Measurements from ENCODE around the gene KRTAP13-3. TPM values are rescaled to one million over a fixed set of nuclear protein-coding genes. Genes with fewer than 3 reads are reported as not detected.

KRTAP13-3 gene, protein sequence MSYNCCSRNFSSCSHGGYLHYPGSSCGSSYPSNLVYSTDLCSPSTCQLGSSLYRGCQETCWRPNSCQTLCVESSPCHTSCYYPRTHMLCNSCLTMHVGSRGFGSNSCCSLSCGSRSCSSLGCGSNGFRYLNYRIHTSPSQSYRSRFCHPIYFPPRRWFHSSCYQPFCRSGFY
- total RNA-seq (2021; ENCODE audit: unreplicated experiment) (not detected), Bru-seq, nascent RNA (not detected), BruChase-seq, experiment 1, labeled RNA remaining after a 2-hour chase (not detected), BruChase-seq, experiment 2, labeled RNA remaining after a 6-hour chase (not detected)
- not detected for polyA plus RNA-seq (2012; ENCODE audit: insufficient read length)
- long read RNA-seq: 0 reads

DNA sequence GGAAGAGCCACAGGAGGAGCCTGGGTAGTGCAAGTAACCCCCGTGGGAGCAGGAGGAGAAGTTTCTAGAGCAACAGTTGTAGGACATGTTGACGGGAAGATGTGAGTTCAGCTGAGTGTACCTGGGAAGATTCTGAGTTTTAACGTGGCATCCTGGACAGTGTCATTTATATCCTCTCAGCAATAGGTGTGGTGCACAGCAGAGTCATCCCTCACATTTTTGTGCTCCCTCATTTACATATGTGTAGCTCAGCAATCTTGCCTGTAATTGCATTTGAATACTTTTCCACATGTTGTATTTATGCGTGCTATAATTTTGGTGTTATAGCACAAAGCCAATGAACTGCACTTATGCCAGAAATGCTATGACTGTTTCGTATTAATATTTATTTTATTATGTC is at the start of gene KRTAP13-3:
TSS of gene KRTAP13-3 (minus strand) at position 101 of the 400 bp plus-strand sequence. CDS start at position 87, 14 bp downstream.
- no peaks in the 10 kb centered on the region for H3K36me3 ChIP-seq (ENCODE audit: control insufficient read depth, insufficient read depth, low read length)
- H3K4me3 ChIP-seq (ENCODE audit: low read depth in 2 of 2, low read length in 2 of 2): no peak within 1 kb of the TSS
- TF ChIP-seq, protein P1, sequence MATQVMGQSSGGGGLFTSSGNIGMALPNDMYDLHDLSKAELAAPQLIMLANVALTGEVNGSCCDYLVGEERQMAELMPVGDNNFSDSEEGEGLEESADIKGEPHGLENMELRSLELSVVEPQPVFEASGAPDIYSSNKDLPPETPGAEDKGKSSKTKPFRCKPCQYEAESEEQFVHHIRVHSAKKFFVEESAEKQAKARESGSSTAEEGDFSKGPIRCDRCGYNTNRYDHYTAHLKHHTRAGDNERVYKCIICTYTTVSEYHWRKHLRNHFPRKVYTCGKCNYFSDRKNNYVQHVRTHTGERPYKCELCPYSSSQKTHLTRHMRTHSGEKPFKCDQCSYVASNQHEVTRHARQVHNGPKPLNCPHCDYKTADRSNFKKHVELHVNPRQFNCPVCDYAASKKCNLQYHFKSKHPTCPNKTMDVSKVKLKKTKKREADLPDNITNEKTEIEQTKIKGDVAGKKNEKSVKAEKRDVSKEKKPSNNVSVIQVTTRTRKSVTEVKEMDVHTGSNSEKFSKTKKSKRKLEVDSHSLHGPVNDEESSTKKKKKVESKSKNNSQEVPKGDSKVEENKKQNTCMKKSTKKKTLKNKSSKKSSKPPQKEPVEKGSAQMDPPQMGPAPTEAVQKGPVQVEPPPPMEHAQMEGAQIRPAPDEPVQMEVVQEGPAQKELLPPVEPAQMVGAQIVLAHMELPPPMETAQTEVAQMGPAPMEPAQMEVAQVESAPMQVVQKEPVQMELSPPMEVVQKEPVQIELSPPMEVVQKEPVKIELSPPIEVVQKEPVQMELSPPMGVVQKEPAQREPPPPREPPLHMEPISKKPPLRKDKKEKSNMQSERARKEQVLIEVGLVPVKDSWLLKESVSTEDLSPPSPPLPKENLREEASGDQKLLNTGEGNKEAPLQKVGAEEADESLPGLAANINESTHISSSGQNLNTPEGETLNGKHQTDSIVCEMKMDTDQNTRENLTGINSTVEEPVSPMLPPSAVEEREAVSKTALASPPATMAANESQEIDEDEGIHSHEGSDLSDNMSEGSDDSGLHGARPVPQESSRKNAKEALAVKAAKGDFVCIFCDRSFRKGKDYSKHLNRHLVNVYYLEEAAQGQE (IDR thresholded peaks at IDR 0.05; ENCODE audit: insufficient read depth in 1 of 2, low read depth in 2 of 2, low read length in 1 of 2): no peak
- CTCF ChIA-PET: no interaction called here
- DNase-seq (ENCODE audit: low read depth, low spot score) (no peak), ATAC-seq (no peak)
- no TSS peak for BruUV-seq (replicated peaks)
- intact Hi-C loops (cut with micrococcal nuclease; ENCODE audit: unreplicated experiment): no loop called here
- no peaks in the 10 kb centered on the region for H3K4me1 ChIP-seq (ENCODE audit: control insufficient read depth, insufficient read depth, low read length)
- in situ Hi-C loops (cut with HindIII; ENCODE audit: low pct_unique_long_range_greater_than_20kb, low sequenced_read_pairs): no loop called here
- no peak within 1 kb of the TSS for H3K27ac ChIP-seq (ENCODE audit: low read length)
- no peaks in the 10 kb centered on the region for H3K9me3 ChIP-seq (ENCODE audit: control insufficient read depth, insufficient read depth, low read depth, low read length)
- H3K27me3 ChIP-seq (ENCODE audit: control insufficient read depth, insufficient read depth, low read length): no peaks in the 10 kb centered on the region
- POLR2A ChIA-PET: no interaction called here

DNA sequence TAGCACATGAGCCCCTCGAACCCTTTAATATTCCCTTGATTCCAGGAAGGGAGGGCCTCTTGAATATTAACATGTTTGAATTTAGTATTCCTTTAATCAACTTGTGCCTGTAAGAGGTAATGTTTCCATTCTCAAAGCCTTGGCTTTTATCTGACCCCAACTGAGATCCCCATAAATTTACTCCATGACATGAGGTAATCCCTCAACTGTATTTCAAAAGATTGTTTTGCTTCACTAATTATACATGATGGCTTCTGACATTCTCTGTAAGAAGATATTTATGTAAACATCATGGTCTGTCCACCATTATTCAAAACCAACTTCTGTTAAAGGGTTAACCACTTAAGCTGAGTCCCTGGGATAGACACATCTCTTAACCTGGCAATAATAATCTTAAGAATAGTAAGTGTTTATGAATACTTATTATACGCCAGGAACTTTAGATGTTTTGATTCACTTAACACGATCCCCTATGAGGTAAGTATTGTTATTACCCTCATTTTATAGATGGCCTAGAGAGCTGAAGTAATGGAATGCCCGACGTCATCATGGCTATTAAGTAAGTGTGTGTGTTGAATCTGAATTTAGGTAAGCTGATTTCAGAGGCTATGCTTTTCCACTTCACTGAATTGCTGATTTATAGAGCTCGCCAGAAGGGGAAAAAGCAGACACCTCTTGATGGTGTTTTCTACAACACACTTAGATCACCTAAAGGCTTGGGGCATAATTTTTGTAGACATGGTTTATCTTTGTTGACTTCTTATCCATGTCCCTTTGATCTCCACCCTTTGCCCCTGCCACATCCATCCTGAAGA is 43.4 kb upstream of the KRTAP13-3 start:
- Histone ChIP-seq H3K9me3 (ENCODE audit: control insufficient read depth, insufficient read depth, low read depth, low read length) (no peaks in the 10 kb centered on the region), H3K4me3 (ENCODE audit: low read depth in 2 of 2, low read length in 2 of 2) (no peak overlapping the region), H3K27ac (ENCODE audit: low read length) (no peak overlapping the region), H3K27me3 (ENCODE audit: control insufficient read depth, insufficient read depth, low read length) (no peaks in the 10 kb centered on the region), H3K36me3 (ENCODE audit: control insufficient read depth, insufficient read depth, low read length) (no peaks in the 10 kb centered on the region), H3K4me1 (ENCODE audit: control insufficient read depth, insufficient read depth, low read length) (no peaks in the 10 kb centered on the region)
- intact Hi-C loops (cut with micrococcal nuclease; ENCODE audit: unreplicated experiment) (no loop called here), in situ Hi-C loops (cut with HindIII; ENCODE audit: low pct_unique_long_range_greater_than_20kb, low sequenced_read_pairs) (no loop called here)
- CTCF ChIA-PET: no interaction called here
- no TSS peak for BruUV-seq (replicated peaks)
- POLR2A ChIA-PET: no interaction called here
- TF ChIP-seq SIN3A (IDR thresholded peaks at IDR 0.05; ENCODE audit: borderline replicate concordance, insufficient read depth, low read depth, low read length): no peak
- TF ChIP-seq, protein P1 (IDR thresholded peaks at IDR 0.05; ENCODE audit: insufficient read depth in 1 of 2, low read depth in 2 of 2, low read length in 1 of 2): no peak
- no peak for TF ChIP-seq TCF7L2 (IDR thresholded peaks at IDR 0.05; ENCODE audit: low read depth, low read length)
- TF ChIP-seq POLR2AphosphoS5 (IDR thresholded peaks at IDR 0.05; ENCODE audit: low read depth, low read length): no peak
- TF ChIP-seq, protein P2, sequence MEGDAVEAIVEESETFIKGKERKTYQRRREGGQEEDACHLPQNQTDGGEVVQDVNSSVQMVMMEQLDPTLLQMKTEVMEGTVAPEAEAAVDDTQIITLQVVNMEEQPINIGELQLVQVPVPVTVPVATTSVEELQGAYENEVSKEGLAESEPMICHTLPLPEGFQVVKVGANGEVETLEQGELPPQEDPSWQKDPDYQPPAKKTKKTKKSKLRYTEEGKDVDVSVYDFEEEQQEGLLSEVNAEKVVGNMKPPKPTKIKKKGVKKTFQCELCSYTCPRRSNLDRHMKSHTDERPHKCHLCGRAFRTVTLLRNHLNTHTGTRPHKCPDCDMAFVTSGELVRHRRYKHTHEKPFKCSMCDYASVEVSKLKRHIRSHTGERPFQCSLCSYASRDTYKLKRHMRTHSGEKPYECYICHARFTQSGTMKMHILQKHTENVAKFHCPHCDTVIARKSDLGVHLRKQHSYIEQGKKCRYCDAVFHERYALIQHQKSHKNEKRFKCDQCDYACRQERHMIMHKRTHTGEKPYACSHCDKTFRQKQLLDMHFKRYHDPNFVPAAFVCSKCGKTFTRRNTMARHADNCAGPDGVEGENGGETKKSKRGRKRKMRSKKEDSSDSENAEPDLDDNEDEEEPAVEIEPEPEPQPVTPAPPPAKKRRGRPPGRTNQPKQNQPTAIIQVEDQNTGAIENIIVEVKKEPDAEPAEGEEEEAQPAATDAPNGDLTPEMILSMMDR (IDR thresholded peaks at IDR 0.05): no peak
- DNase-seq (ENCODE audit: low read depth, low spot score) (no peak), ATAC-seq (no peak)
